HG03280 (cell line): ENCODE data around the gene WEE1.
A peak's percentile ranks its signal among the peaks of the same experiment; 100 is the strongest.
"Not testable (repeated sequence)": the region's sequence is repeated elsewhere in the genome, so short reads cannot be mapped to it uniquely, and the experiment has no call there.

Experiments
- ATAC-seq: cut with Tn5 transposase; IDR thresholded peaks from one replicate; pipeline ENCODE4 v1.9.1; 2021; ENCODE audit warnings: mild to moderate bottlenecking, moderate library complexity; ENCODE audit not compliant: unreplicated experiment

WEE1 gene

DNA sequence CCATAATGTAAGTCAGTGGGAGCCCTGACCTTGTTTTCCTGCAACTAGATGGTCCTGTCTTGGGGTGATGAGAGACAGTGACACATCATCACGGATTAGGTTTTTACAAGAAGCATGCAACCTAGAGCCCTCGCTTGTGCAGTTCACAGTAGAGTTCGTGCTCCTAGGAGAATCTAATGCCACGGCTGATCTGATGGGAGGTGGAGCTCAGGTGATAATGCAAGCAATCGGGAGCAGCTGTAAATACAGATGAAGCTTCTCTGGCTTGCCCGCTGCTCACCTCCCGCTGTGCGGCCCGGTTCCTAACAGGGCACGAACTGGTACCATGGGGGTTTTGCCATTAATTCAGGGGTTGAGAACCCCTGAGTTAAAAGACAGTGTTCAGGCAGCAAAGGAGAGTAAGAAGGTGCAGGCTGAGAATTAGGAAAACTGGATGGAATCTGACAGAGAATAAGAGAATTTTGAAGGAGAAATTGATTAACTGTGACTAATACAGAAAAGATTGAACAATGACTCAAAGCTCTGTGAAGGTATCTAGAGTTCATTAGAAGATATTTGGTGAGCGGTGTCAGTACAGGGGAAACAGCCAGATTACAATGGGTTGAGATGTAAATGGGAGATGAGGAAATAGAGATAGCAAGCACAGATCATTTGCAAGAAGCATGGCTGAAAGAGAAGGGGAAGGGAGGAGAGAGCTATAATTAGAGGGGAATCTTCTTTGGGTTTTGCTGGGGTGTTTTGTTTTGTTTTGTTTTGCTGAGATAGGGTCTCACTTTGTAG, 21.0 kb downstream of the WEE1 start:
- ATAC-seq, result no peak

DNA sequence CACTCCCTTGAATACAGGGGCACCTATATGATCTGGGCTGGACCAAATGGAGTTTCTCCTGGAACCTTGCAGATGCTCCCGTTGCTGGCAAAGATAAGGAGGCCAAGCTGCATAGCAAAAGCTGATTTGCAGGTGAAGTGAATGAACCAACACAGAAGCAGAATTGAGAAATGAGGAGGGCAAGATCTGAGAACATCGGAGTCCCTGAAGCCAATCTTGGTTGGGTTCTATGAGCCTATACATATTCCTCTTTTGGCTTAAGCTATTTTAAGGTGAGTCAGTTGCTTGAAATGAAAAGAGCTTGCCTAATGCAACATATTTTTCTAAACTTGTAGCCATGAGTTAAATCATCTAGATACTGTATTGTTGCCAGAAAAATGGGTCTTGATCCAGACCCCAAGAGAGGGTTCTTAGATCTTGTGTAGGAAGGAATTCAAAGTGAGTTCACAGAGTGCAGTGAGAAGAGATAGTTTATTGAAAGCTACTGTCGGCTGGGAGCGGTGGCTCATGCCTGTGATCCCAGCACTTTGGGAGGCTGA, 23.5 kb downstream of the WEE1 start:
- ATAC-seq, result no peak

DNA sequence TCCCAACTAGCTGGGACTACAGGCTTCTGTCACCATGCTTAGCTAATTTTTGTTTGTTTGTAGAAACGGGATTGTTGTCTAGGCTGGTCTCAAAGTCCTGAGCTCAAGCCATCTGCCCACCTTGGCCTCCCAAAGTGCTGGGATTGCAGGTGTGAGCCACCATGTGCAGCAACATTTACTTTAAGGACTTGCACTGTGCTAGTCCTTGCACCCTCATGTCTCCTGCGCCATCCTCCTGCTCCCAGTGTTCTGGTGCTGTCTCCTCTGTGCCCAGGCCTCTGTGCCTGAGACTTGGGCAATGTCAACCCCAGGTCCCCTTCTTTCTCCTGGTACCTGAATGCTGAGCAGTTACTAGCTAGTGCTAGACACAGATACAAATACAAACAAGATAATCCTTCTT, 26.7 kb downstream of the WEE1 start:
- ATAC-seq, result no peak

GRCh38 chr11:9600644-9601036, 27.2 kb downstream of the WEE1 start:
- peak; percentile 48 for ATAC-seq

DNA sequence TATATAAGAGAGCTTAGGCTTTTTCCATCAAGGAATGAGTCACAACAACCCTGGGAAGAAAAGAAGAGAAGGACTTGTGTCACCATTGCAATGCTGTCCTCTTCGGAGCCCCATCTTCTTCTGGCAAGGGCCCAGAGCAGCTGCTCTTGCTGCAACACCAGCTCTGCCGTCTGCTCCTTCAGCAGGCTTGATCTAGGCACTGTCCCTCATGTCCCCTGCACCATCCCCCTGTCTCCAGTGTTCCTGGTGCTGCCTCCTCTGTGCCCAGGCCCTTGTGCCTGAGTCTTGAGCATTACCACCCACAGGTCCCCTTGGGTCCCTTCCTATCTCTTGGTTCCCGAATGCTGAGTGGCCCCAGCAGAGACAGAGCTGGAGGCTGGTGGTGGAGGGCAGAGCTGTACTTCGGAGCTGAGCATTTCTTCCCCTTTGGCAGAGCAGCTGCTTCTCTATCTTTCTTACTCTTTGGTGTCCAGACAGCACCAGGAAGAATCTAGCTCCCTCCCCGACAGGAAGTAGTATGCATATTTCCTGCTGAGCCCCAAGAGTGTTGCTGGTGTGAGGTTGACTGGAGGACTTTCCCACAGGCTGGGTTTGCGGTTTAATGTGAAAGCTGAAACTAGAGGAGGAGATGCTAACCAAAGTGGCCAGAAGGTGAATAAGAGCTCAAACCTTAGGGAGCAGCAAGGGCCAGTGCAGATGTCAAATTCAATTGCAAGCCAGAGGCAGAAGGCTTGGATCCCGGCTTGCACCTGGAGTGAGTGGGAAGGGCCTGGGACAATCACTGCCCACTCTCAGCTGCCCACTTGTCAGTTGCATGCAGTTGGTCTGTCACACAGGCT, 27.8 kb downstream of the WEE1 start:
- ATAC-seq, result peak; percentile 70

DNA sequence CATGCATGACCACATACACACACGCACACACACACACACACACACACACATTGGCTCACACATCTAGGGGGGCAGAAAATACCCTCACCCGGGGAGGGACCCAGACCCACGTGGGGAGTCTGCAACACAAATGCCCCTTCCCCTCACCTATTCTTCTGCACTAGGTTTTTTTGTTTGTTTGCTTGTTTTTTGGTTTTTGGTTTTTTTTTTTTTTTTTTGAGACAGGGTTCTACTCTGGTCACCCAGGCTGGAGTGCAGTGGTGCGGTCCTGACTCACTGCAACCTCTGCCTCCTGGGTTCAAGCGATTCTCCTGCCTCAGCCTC, 28.4 kb downstream of the WEE1 start:
- no peak for ATAC-seq

- ATAC-seq, result not testable (repeated sequence)
Measured at GRCh38 chr11:9603214-9603613, 29.7 kb downstream of the WEE1 start.

DNA sequence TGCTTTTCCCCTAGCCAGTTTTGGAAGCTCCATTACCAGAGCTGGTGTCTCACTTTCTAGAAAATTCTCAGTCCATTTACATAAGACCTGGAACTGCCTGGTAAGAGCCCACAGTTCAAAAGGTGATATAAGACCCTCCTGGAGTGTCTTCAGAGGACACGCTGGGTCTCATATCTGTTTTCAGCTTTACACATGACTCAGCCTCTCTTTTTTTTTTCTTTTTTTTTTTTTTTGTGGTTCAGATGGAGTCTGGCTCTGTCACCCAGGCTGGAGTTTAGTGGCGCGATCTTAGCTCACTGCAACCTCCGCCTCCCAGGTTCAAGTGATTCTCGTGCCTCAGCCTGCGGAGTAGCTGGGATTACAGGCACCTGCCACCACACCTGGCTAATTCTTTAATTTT, 30.7 kb downstream of the WEE1 start:
- no peak for ATAC-seq

- no peak for ATAC-seq
Measured at GRCh38 chr11:9605742-9606141, 32.3 kb downstream of the WEE1 start.

DNA sequence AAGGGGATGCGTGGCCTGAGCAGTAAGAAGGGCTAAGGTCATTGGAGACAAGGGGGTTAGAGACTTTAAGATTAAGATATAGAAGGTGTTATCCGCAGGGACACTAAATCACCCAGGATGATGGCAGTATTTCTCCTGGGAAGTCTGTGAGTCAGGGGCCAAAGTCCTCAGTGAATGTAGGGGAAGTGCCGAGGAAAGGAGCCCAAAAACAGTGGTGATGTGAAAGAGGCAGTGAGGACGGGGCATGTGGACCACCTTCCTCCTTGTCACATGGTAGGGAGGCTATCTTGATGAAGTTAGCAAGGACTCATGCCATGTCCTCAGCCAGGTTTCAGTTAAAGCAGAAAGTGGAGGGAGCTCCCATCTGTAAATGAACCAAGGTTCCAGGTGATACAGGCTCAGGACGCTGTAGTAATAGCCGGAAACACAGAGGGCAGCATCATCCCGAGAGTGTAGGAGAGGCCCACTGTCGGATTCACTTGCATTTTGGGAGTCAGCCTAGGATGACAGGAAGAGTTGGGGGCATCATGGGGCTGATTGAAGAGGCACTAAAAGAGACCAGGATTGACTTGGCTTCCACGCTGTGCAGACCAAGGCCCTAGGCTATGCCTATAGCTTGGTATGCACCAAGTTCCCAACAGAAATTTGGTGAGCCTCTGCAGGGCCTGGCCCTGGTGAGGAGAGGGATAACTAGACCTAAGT, 33.5 kb downstream of the WEE1 start:
- no peak for ATAC-seq

- no peak for ATAC-seq
Measured at GRCh38 chr11:9607511-9607899, 34.0 kb downstream of the WEE1 start.

DNA sequence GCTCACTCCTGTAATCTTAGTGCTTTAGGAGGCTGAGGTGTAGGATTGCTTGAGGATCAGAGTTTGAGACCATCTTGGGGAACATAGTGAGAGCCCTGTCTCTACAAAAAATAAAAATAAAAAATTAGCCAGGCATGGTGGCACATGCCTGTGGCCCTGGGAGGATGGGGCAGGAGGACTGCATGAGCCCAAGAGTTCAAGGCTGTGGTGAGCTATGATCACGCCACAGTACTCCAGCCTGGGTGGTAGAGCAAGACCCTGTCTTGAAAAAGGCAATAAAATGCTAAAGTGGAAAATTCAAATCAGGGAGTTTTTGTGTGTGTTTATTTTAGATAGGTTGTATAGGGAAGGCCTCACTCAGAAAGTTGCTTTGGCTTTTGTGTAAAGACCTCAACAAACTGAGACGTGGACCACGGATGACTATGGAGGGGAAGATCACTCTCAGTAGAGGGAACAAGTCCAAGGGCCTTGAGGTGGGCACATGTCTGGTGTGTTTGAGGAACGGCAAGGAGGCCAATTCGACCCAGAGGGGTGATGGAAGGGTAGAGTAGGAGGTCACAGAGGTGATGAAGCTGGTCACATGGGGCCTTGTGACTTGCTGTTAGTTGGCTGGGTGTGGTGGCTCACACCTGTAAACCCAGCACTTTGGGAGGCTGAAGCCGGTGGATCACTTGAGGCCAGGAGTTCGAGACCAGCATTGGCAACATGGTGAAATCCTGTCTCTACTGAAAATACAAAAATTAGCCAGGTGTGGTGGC, 35.7 kb downstream of the WEE1 start:
- ATAC-seq, result no peak

DNA sequence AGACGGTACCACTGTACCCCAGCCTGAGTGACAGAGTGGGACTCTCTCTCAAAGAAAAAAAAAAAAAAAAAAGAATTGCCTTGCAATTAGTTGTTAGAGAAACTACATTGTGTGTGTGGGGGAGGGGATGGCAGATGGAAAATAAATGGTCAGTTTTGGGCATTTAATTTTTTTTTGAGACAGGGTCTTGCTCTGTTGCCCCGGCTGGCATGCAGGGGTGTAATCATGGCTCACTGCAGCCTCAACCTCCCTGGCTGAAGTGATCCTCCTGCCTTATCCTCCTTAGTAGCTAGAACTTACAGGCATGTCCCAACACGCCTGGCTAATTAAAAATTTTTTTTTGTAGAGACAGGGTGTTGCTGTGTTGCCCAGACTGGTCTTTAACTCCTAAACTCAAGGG, 36.4 kb downstream of the WEE1 start:
- no peak for ATAC-seq

DNA sequence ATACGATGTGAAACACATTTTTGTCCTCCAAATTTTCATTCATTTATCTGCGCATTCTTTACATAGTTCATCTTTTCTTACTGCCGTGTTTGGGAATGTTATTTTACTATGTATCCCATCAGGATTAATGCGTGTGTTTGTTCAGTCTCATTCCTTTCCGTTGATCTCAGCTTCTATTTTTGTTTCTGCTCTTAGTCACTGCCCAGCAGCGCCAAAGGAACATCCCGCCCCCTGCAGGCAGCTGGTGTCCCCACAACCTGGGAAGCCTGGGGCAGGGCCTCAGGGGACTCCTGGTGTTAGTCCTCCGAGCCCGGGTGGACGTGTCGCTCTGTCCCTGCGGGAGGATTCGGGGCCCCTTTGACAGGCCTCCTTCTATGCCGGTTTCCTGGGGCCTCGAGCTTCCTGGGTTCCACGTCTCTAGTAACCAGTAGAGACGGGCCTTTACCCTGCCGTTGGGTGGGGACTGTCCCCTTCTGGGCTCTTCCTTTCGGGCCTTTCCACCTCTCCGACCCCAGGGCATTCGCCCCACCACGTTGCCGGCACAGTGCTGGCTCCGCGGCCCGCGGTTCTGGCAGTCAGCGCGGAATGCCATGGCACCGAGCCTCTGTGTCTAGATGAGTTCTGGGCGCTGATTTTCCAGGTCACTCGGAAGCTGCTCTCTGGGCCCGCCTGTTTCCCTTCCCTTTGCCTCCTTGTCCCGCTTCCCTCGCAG, 39.8 kb downstream of the WEE1 start:
- ATAC-seq, result peak; percentile 49

- ATAC-seq, result peak; percentile 73
Measured at GRCh38 chr11:9613830-9614762, 40.6 kb downstream of the WEE1 start.

DNA sequence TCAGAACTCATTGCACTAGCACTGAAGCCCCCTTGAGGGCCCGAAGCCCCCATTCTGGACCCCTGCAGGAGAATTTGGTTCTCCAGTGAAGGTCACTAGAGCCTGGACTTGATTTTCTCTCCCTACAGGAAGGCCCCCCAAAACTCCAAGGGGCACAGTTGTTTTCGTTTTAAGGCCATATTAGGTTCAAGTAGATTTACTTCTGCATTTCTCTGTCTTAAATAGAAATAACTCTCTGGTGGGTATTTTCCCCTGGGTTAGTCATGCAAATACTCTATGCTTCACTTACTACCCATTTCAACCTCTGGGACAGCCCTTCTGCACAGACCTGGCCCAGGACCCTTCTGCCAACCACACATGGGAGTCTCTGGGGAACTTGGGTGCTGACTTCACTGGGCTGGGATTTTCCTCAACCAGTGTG, 41.6 kb downstream of the WEE1 start:
- ATAC-seq, result peak; percentile 48

- no peak for ATAC-seq
Measured at GRCh38 chr11:9616042-9616675, 42.7 kb downstream of the WEE1 start.

GRCh38 chr11:9616858-9617257, 43.4 kb downstream of the WEE1 start:
- no peak for ATAC-seq

DNA sequence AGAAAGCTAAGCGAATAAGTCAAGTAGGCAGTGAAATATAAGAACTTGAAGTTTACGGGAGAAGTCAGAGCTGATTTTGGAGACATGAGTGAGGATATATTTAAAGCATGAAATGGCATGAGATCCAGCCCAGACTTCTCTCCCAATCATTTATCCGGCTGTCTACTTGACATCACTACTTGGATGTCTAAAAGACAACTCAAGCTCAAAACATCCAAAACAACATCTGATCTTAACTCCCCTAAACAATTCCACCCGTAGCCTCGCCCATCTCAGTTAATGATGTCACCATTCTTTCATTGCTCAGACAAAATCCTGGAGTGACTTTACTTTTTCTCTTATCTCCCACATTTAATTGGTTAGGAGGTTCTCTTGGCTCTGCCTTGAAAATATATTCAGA, 44.5 kb downstream of the WEE1 start:
- ATAC-seq, result no peak
